Mucosa of stomach (tissue), 1 donor: ENCODE data around the gene GOLGA6D.
"Not testable (repeated sequence)": the region's sequence is repeated elsewhere in the genome, so short reads cannot be mapped to it uniquely, and the experiment has no call there.

ENCODE experiments used
- H3K27me3 ChIP-seq: one replicate; pipeline ENCODE4 v1.7.0; 2013; ENCODE audit warnings: mild to moderate bottlenecking, low read length; ENCODE audit not compliant: control insufficient read depth, insufficient read depth
- H3K36me3 ChIP-seq: one replicate; pipeline ENCODE4 v1.7.0; 2013; ENCODE audit warnings: low read length; ENCODE audit not compliant: control insufficient read depth, insufficient read depth
- H3K4me1 ChIP-seq: one replicate; pipeline ENCODE4 v1.7.0; 2013; ENCODE audit warnings: mild to moderate bottlenecking, low read length; ENCODE audit not compliant: control insufficient read depth, insufficient read depth
- H3K4me3 ChIP-seq: one replicate; pipeline ENCODE4 v1.7.0; 2013; ENCODE audit warnings: low read length
- H3K9ac ChIP-seq: one replicate; pipeline ENCODE4 v1.7.0; 2013; ENCODE audit warnings: mild to moderate bottlenecking, low read length, moderate library complexity
- H3K9me3 ChIP-seq: one replicate; pipeline ENCODE4 v1.7.0; 2013; ENCODE audit warnings: mild to moderate bottlenecking, low read length, moderate library complexity; ENCODE audit not compliant: control insufficient read depth
- donor health status: Pancreatic carcinoma.

GOLGA6D gene

GRCh38 chr15:75343953-75344352 lies 61.3 kb downstream of the GOLGA6D start:
- H3K9me3 ChIP-seq, H3K27me3 ChIP-seq, H3K4me3 ChIP-seq, H3K9ac ChIP-seq, H3K36me3 ChIP-seq: not testable (repeated sequence)
- H3K4me1 ChIP-seq = peaks cover 14% of the 10 kb centered on the region
